Body of pancreas (tissue), 4 donors: ENCODE measurements around the gene TUBA1A. TPM values are rescaled to one million over a fixed set of nuclear protein-coding genes. Genes with fewer than 3 reads are reported as not detected.

Experiments used
- ATAC-seq: fragments of 150-250 bp; one replicate; pipeline ENCODE4 v1.9.1; 2016
- DNase-seq, 4 donors: peaks; one replicate each; pipeline ENCODE4 v3.0.0-alpha.2; 2019
- H3K27ac ChIP-seq, 4 donors: fragments of 200-600 bp; sonication (generic); 1 replicate in 3 of 4; 2 replicates in 1 of 4; pipeline versions ENCODE4 v1.5.1 to v1.6.1; 2016 to 2019; ENCODE audit warnings: mild to moderate bottlenecking in 1 of 4, mixed read lengths in 1 of 4, moderate library complexity in 1 of 4
- H3K27me3 ChIP-seq, 2 donors: fragments of 200-600 bp; sonication (generic); one replicate each; pipeline ENCODE4 v1.6.0; 2016; ENCODE audit warnings: mild to moderate bottlenecking in 1 of 2
- H3K36me3 ChIP-seq, 2 donors: fragments of 200-600 bp; sonication (generic); replicated peaks in 1 of 2; 2 replicates each; pipeline ENCODE4 v1.5.1; 2016; ENCODE audit warnings: low read depth in 2 of 2; ENCODE audit not compliant: insufficient read depth in 1 of 2
- H3K4me1 ChIP-seq: fragments of 200-600 bp; sonication (generic); one replicate; pipeline ENCODE4 v1.6.0; 2016
- H3K4me3 ChIP-seq, 2 donors: fragments of 200-600 bp; sonication (generic); 1 replicate in 1 of 2; 2 replicates in 1 of 2; pipeline ENCODE4 v1.5.1; 2016 to 2019
- H3K9me3 ChIP-seq, 3 donors: fragments of 200-600 bp; sonication (generic); 1 replicate in 2 of 3; 2 replicates in 1 of 3; pipeline ENCODE4 v1.5.1; 2016
- CTCF ChIP-seq, 7 experiments: fragments of 450-650 bp in 4 of 7; fragments of 200-600 bp in 3 of 7; sonication (generic) in 3 of 7; IDR thresholded peaks; one replicate each; pipeline ENCODE4 v1.5.1; 2016 to 2019; ENCODE audit warnings: antibody characterized with exemption in 7 of 7
- POLR2A ChIP-seq, 3 donors: fragments of 450-650 bp; IDR thresholded peaks; one replicate each; pipeline ENCODE4 v1.6.1; 2016; ENCODE audit warnings: antibody characterized with exemption in 3 of 3, mild to moderate bottlenecking in 2 of 3
- WGBS, 2 donors: methylation state at CpG; one replicate each; pipeline ENCODE4 v1.1.5; 2017; 5-methylcytosine and 5-hydroxymethylcytosine counted together
- intact Hi-C: fragments of 100-400 bp; cut with DNase I; formaldehyde crosslinking; loops from one replicate; pipeline ENCODE4 v1.15.1; 2023
- total RNA-seq, 2 donors: library from RNA; depleted of rRNA; stranded (reverse); fragments of >200 nt; gene quantifications; one replicate each; pipeline ENCODE4 v1.1.0, GENCODE V29; 2016

The TUBA1A gene
- total RNA-seq, 2 donors from 2014 or later: 36.6 to 44.5 TPM

DNA sequence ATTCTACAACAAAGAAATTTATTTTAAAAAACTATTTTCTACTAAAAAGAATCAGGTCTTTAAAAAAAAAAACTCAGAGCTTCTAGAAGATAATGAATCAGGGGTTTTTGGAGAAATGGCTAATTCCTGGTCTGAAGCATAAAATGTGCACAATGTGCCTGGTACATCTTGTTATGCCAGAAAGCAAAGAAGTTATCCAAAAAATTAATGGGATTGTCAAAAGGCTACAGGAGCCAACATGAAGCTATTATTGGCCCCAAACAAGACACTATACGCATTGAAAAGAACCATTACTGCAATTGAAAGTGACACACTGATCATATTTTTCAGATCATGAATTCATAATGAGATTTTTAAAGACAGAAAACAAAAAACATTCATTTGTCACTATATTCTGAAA is 19.3 kb upstream of the TUBA1A start:
- ATAC-seq: no peak
- Histone ChIP-seq H3K36me3 (no peaks in the 10 kb centered on the region), H3K4me1 (no peaks in the 10 kb centered on the region), H3K4me3 (no peak overlapping the region), H3K9me3 (no peaks in the 10 kb centered on the region), H3K27me3 (no peaks in the 10 kb centered on the region), H3K27ac (no peak overlapping the region)
- intact Hi-C loops: no loop called here
- no peak for DNase-seq
- 88 to 100% methylated on average over 1 of the region's 1 CpG for WGBS, 2 donors
- TF ChIP-seq POLR2A (IDR thresholded peaks at IDR 0.05): no peak
- no peak for TF ChIP-seq CTCF (IDR thresholded peaks at IDR 0.05)

DNA sequence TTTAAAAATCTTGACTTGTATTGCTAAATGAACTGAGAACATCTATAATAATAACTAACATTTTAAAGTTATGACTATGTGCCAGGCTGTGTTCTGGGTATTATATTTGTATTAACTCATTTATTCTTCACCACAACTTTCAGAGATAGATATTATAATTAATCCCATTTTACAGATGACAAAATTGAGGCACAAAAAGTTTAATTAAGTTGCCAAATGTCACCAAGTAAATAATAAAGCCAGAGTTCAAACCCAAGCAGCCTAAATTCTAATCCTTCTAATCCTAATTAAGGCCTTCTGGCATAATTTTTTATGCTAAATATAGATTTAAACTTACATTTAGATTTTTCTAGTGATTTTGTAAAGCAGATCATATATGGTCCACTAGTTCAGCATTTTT is 17.5 kb upstream of the TUBA1A start:
- ATAC-seq: no peak

DNA sequence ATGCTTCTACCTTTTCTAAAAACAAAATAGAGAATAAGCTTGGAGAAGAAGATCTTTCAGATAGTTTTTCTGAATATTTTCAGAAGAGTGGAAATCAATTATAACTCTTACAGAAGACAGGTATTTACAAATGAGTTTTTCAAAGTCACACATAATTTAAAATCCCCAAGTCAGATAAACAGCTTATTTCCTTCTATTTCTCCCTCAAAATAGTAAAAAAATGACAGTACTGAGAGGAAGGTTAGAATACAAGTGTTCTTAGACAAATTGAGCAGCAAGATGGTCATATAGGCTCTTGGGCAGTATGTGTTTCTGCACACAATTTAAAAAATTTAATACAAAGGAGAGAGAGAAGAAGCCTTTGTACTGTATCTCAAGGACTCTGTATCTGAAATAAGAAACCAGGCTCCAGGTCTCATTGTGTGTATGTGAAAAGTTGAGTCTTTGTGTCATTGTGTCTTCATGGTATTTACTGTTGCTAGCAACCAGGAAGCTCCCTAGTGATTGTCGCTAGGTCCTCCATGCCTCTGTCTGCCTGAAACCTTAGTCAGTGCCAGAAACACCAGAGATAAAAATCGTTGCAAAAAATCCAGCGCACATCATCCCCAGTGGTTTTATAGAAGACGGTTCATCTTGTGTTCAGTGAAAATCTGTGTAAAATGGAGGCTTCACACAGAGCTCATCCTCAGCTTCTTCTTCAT is 12.9 kb upstream of the TUBA1A start:
- WGBS, 2 donors: 36 to 53% methylated on average over 4 of the region's 4 CpGs
- no peaks in the 10 kb centered on the region for H3K36me3 ChIP-seq
- no peaks in the 10 kb centered on the region for H3K27me3 ChIP-seq
- DNase-seq (peak in 2 of 4 donors; percentile 11 to 32), ATAC-seq (peak; percentile 53)
- intact Hi-C loops: no loop called here
- no peak for TF ChIP-seq POLR2A (IDR thresholded peaks at IDR 0.05)
- TF ChIP-seq CTCF (IDR thresholded peaks at IDR 0.05): no peak
- H3K9me3 ChIP-seq: no peaks in the 10 kb centered on the region
- no peak overlapping the region for H3K4me3 ChIP-seq
- peak overlapping the region in 3 of 4 donors; percentile 54 to 80 (median 63) for H3K27ac ChIP-seq
- peaks cover 14% of the 10 kb centered on the region for H3K4me1 ChIP-seq

More for the DNA sequence above, 17.5 kb upstream of the TUBA1A start:
- Histone ChIP-seq H3K27me3 (no peaks in the 10 kb centered on the region), H3K36me3 (no peaks in the 10 kb centered on the region), H3K9me3 (no peaks in the 10 kb centered on the region), H3K27ac (no peak overlapping the region), H3K4me1 (peaks cover 8% of the 10 kb centered on the region), H3K4me3 (no peak overlapping the region)
- intact Hi-C loops: no loop called here
- DNase-seq: no peak
- no peak for TF ChIP-seq CTCF (IDR thresholded peaks at IDR 0.05)
- no peak for TF ChIP-seq POLR2A (IDR thresholded peaks at IDR 0.05)

- Histone ChIP-seq H3K36me3 (no peaks in the 10 kb centered on the region), H3K9me3 (no peaks in the 10 kb centered on the region), H3K27me3 (no peaks in the 10 kb centered on the region), H3K4me3 (no peak overlapping the region), H3K4me1 (peaks cover 14% of the 10 kb centered on the region), H3K27ac (peak overlapping the region in 3 of 4 donors; percentile 54 to 80 (median 63))
- DNase-seq: peak in 1 of 4 donors; percentile 38
- TF ChIP-seq POLR2A (IDR thresholded peaks at IDR 0.05) (no peak), CTCF (IDR thresholded peaks at IDR 0.05) (no peak)
- intact Hi-C loops: no loop called here
- ATAC-seq: peak; percentile 92
- WGBS, 2 donors: 2 to 3% methylated on average over 4 of the region's 4 CpGs
These were observed 12.2 kb upstream of the TUBA1A start for GRCh38 chr12:49200919-49201594.
